GM12878 (cell line): ENCODE results near the gene ZDHHC11B. TPM values are rescaled to one million over a fixed set of nuclear protein-coding genes. Genes with fewer than 3 reads are reported as not detected.

Experiments used
- ATAC-seq: fragments of 200-7000 bp; cut with Tn5 transposase; 3 replicates; pipeline ENCODE4 v1.9.1; 2020; ENCODE audit warnings: mild to moderate bottlenecking, moderate library complexity
- BruUV-seq: library from RNA; stranded (reverse); fragments of 400-500 nt; replicated peaks from 2 replicates; lab custom pipeline; 2021; lab: Mats Ljungman, UMichigan
- CTCF ChIA-PET: fragments of 300-600 bp; sonication (Branson Sonifier 250); formaldehyde crosslinking; extraction: SDS; loops from one replicate; lab custom pipeline; 2021; ENCODE audit warnings: inconsistent platforms; lab: Yijun Ruan, JAX
- POLR2A ChIA-PET: fragments of 350-600 bp; formaldehyde crosslinking; extraction: SDS; loops from one replicate; lab custom pipeline; 2021; ENCODE audit warnings: inconsistent platforms; lab: Charles Lee
- RAD21 ChIA-PET: fragments of 300-600 bp; sonication (Branson Sonifier 250); formaldehyde crosslinking; loops from one replicate; lab custom pipeline; 2023; ENCODE audit warnings: antibody characterized with exemption; ENCODE audit not compliant: unreplicated experiment; lab: Charles Lee
- SMC1A ChIA-PET: fragments of 300-600 bp; sonication (Branson Sonifier 250); formaldehyde crosslinking; loops from one replicate; lab custom pipeline; 2023; ENCODE audit not compliant: unreplicated experiment, uncharacterized antibody; lab: Charles Lee
- DNase-seq: peaks from one replicate; pipeline ENCODE4 v3.0.0-alpha.2; 2011; ENCODE audit warnings: low read depth, low spot score
- FAIRE-seq: peaks from 3 replicates; lab custom pipeline; 2011; peaks lifted over from hg19 to GRCh38; lab: Jason Lieb, UNC
- H2AFZ ChIP-seq: 2 replicates; pipeline ENCODE4 v1.6.0; 2011; ENCODE audit warnings: low read depth, low read length, control low read depth; ENCODE audit not compliant: control insufficient read depth
- H3K27ac ChIP-seq: 2 replicates; pipeline ENCODE4 v1.5.1; 2011; ENCODE audit warnings: control low read depth; ENCODE audit not compliant: control insufficient read depth, insufficient read depth
- H3K27me3 ChIP-seq, 2 experiments: replicated peaks in 1 of 2; 2 replicates each; pipeline versions ENCODE4 v1.6.0 to v1.6.1; 2011; ENCODE audit warnings: low read length in 1 of 2; ENCODE audit not compliant: control insufficient read depth in 2 of 2, insufficient read depth in 2 of 2
- H3K36me3 ChIP-seq, 2 experiments: 2 replicates each; pipeline ENCODE4 v1.5.1; 2011; ENCODE audit warnings: low read length in 1 of 2; ENCODE audit not compliant: control insufficient read depth in 2 of 2, insufficient read depth in 2 of 2
- H3K4me1 ChIP-seq: 2 replicates; pipeline ENCODE4 v1.6.1; 2011; ENCODE audit warnings: mild to moderate bottlenecking, low read length, moderate library complexity, mixed read lengths; ENCODE audit not compliant: control insufficient read depth, insufficient read depth
- H3K4me2 ChIP-seq: 2 replicates; pipeline ENCODE4 v1.6.0; 2011; ENCODE audit warnings: control low read depth; ENCODE audit not compliant: control insufficient read depth, insufficient read depth
- H3K4me3 ChIP-seq: fragments of 200-600 bp; sonication (generic); 2 replicates; pipeline ENCODE4 v1.5.1; 2016
- H3K79me2 ChIP-seq: 2 replicates; pipeline ENCODE4 v1.6.0; 2011; ENCODE audit warnings: low read length; ENCODE audit not compliant: control insufficient read depth, insufficient read depth
- H3K9ac ChIP-seq: 2 replicates; pipeline ENCODE4 v1.8.0; 2011; ENCODE audit warnings: low read length, control low read depth, mixed read lengths; ENCODE audit not compliant: control insufficient read depth, insufficient read depth
- H3K9me3 ChIP-seq: replicated peaks from 3 replicates; pipeline ENCODE4 v1.5.1; 2011; ENCODE audit warnings: mild to moderate bottlenecking, low read length; ENCODE audit not compliant: control insufficient read depth, insufficient read depth
- H4K20me1 ChIP-seq: 2 replicates; pipeline ENCODE4 v1.6.0; 2011; ENCODE audit not compliant: control insufficient read depth, insufficient read depth
- BACH1 ChIP-seq: fragments of 450-650 bp; IDR thresholded peaks from 2 replicates; pipeline ENCODE4 v1.6.1; 2017; ENCODE audit warnings: mild to moderate bottlenecking, borderline replicate concordance
- HDAC6 ChIP-seq: fragments of 200-600 bp; sonication (generic); IDR thresholded peaks from one replicate; pipeline ENCODE4 v1.8.0; 2017; ENCODE audit warnings: antibody characterized with exemption; ENCODE audit not compliant: unreplicated experiment
- MEF2B ChIP-seq: fragments of 450-650 bp; IDR thresholded peaks from 2 replicates; pipeline ENCODE4 v1.6.1; 2018; ENCODE audit warnings: mild to moderate bottlenecking, moderate library complexity; ENCODE audit not compliant: partially characterized antibody, poor library complexity, severe bottlenecking
- PAX8 ChIP-seq: fragments of 450-650 bp; IDR thresholded peaks from 2 replicates; pipeline ENCODE4 v1.6.1; 2017; ENCODE audit warnings: mild to moderate bottlenecking, moderate library complexity
- RBBP5 ChIP-seq: fragments of 200-600 bp; sonication (generic); conservative IDR thresholded peaks from 2 replicates; pipeline ENCODE4 v1.6.1; 2016
- RELA ChIP-seq: fragments of 450-650 bp; IDR thresholded peaks from 2 replicates; pipeline ENCODE4 v1.8.0; 2014; ENCODE audit warnings: borderline replicate concordance; ENCODE audit not compliant: partially characterized antibody
- RUNX3 ChIP-seq: IDR thresholded peaks from 2 replicates; pipeline ENCODE4 v1.6.1; 2012; ENCODE audit warnings: low read length, inconsistent platforms
- STAT1 ChIP-seq: fragments of 450-650 bp; conservative IDR thresholded peaks from 2 replicates; pipeline ENCODE4 v1.6.1; 2014; ENCODE audit warnings: antibody characterized with exemption, mild to moderate bottlenecking
- TCF12 ChIP-seq: IDR thresholded peaks from 2 replicates; pipeline ENCODE4 v1.6.1; 2011; ENCODE audit warnings: low read depth, mild to moderate bottlenecking, low read length
- ZNF384 ChIP-seq: IDR thresholded peaks from 2 replicates; pipeline ENCODE4 v1.6.1; 2012; ENCODE audit warnings: low read depth, mild to moderate bottlenecking, low read length, improper control_type of control experiment, borderline replicate concordance
- WGBS: methylation state at CpG from one replicate; pipeline ENCODE4 v1.1.6; 2016; ENCODE audit warnings: low lambda C conversion rate; ENCODE audit not compliant: insufficient replicate concordance, insufficient coverage; ENCODE audit errors: missing lambda C conversion rate; 5-methylcytosine and 5-hydroxymethylcytosine counted together
- in situ Hi-C: fragments of 300-500 bp; cut with MboI; formaldehyde crosslinking; loops from 9 replicates; pipeline ENCODE4 v1.14.3; 2018; ENCODE audit warnings: mixed read lengths
- intact Hi-C: fragments of 100-400 bp; cut with micrococcal nuclease; formaldehyde crosslinking; loops from one replicate; pipeline ENCODE4 v1.14.2; 2022; ENCODE audit not compliant: unreplicated experiment
- polyA plus RNA-seq, 11 experiments: library from polyadenylated mRNA; depleted of rRNA in 4 of 11; unstranded in 6 of 11; stranded (reverse) in 5 of 11; fragments of >200 nt; fragmentation: Nextera tagmentation in 4 of 11; fragmentation: Illumina TruSeq in 1 of 11; extraction: Ambion mirVana in 4 of 11; extraction: Trizol in 1 of 11; gene quantifications; 1 replicate in 1 of 11; 2 replicates in 10 of 11; pipeline versions ENCODE4 v1.2.1 to v1.2.3, GENCODE V29; 2011 to 2016; ENCODE audit warnings: inconsistent platforms in 2 of 11, missing spikeins in 2 of 11, low read depth in 1 of 11
- total RNA-seq, 4 experiments: library from RNA; depleted of rRNA in 3 of 4; stranded (reverse); fragments of >200 nt in 3 of 4; fragmentation: Illumina TruSeq in 1 of 4; extraction: Trizol in 1 of 4; gene quantifications; 2 replicates each; pipeline versions ENCODE4 v1.2.1 to v1.2.3, GENCODE V29; 2013 to 2021
- TF ChIP-seq, protein P1 (sequence below): IDR thresholded peaks from 2 replicates; pipeline ENCODE4 v1.6.1; 2012; ENCODE audit warnings: improper control_type of control experiment, low read depth, low read length; ENCODE audit not compliant: insufficient replicate concordance
- TF ChIP-seq, protein P2 (sequence below): fragments of 450-650 bp; IDR thresholded peaks from 2 replicates; pipeline ENCODE4 v1.6.1; 2017; ENCODE audit warnings: low read depth, mild to moderate bottlenecking, moderate library complexity

ZDHHC11B gene
- total and polyA plus RNA-seq, 10 of the 15 experiments (the other 5 are each of a cell fraction or from before 2014, with no cell fraction given) = 0.01 to 0.10 (median 0.09) TPM; not detected in 7

DNA sequence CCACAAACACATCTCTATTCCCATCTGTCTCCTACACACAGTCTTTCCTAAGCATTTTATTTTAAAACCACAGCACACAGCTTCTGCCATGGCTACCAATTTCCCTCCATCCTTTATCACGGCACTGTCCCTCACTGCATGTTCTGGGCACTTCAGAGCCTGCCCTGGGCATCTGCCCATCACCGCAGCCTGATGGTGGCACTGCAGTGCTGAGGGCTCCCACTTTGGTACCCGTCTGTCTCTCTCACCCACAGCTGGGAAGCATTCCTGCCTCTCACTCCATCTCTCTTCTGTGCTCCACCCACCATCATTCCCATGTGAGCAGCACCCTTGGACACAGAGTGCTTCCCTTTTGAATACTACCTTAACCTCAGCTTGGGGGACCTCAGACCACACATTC lies 34.5 kb upstream of the ZDHHC11B start:
- ATAC-seq (no peak), DNase-seq (no peak), FAIRE-seq (no peak)
- 45% methylated on average over 3 of the region's 3 CpGs for WGBS
- H3K4me1 ChIP-seq = no peaks in the 10 kb centered on the region
- H3K4me2 ChIP-seq = no peak overlapping the region
- no peaks in the 10 kb centered on the region for H4K20me1 ChIP-seq
- RAD21 ChIA-PET = no interaction called here
- BruUV-seq = no TSS peak
- no peaks in the 10 kb centered on the region for H3K9me3 ChIP-seq
- TF ChIP-seq RBBP5 = no peak
- TF ChIP-seq, protein P1, sequence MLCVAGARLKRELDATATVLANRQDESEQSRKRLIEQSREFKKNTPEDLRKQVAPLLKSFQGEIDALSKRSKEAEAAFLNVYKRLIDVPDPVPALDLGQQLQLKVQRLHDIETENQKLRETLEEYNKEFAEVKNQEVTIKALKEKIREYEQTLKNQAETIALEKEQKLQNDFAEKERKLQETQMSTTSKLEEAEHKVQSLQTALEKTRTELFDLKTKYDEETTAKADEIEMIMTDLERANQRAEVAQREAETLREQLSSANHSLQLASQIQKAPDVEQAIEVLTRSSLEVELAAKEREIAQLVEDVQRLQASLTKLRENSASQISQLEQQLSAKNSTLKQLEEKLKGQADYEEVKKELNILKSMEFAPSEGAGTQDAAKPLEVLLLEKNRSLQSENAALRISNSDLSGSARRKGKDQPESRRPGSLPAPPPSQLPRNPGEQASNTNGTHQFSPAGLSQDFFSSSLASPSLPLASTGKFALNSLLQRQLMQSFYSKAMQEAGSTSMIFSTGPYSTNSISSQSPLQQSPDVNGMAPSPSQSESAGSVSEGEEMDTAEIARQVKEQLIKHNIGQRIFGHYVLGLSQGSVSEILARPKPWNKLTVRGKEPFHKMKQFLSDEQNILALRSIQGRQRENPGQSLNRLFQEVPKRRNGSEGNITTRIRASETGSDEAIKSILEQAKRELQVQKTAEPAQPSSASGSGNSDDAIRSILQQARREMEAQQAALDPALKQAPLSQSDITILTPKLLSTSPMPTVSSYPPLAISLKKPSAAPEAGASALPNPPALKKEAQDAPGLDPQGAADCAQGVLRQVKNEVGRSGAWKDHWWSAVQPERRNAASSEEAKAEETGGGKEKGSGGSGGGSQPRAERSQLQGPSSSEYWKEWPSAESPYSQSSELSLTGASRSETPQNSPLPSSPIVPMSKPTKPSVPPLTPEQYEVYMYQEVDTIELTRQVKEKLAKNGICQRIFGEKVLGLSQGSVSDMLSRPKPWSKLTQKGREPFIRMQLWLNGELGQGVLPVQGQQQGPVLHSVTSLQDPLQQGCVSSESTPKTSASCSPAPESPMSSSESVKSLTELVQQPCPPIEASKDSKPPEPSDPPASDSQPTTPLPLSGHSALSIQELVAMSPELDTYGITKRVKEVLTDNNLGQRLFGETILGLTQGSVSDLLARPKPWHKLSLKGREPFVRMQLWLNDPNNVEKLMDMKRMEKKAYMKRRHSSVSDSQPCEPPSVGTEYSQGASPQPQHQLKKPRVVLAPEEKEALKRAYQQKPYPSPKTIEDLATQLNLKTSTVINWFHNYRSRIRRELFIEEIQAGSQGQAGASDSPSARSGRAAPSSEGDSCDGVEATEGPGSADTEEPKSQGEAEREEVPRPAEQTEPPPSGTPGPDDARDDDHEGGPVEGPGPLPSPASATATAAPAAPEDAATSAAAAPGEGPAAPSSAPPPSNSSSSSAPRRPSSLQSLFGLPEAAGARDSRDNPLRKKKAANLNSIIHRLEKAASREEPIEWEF = no peak
- TF ChIP-seq, protein P2, sequence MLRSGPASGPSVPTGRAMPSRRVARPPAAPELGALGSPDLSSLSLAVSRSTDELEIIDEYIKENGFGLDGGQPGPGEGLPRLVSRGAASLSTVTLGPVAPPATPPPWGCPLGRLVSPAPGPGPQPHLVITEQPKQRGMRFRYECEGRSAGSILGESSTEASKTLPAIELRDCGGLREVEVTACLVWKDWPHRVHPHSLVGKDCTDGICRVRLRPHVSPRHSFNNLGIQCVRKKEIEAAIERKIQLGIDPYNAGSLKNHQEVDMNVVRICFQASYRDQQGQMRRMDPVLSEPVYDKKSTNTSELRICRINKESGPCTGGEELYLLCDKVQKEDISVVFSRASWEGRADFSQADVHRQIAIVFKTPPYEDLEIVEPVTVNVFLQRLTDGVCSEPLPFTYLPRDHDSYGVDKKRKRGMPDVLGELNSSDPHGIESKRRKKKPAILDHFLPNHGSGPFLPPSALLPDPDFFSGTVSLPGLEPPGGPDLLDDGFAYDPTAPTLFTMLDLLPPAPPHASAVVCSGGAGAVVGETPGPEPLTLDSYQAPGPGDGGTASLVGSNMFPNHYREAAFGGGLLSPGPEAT = no peak
- TF ChIP-seq STAT1 = no peak
- no peak for TF ChIP-seq HDAC6
- no peak for TF ChIP-seq BACH1
- no peak for TF ChIP-seq RUNX3
- no peak for TF ChIP-seq PAX8
- TF ChIP-seq MEF2B = no peak
- no peak for TF ChIP-seq RELA
- no peak for TF ChIP-seq TCF12
- TF ChIP-seq ZNF384 = no peak
- no peaks in the 10 kb centered on the region for H3K27me3 ChIP-seq
- SMC1A ChIA-PET = no interaction called here
- no peak overlapping the region for H3K27ac ChIP-seq
- CTCF ChIA-PET = no interaction called here
- no peak overlapping the region for H3K4me3 ChIP-seq
- in situ Hi-C loops (no loop called here), intact Hi-C loops (no loop called here)
- H3K79me2 ChIP-seq = no peaks in the 10 kb centered on the region
- POLR2A ChIA-PET = no interaction called here
- H2AFZ ChIP-seq = no peak overlapping the region
- H3K9ac ChIP-seq = no peak overlapping the region
- H3K36me3 ChIP-seq = no peaks in the 10 kb centered on the region
